Stimulated activated naive CD8-positive, alpha-beta T cell treated with anti-CD3 and anti-CD28 coated beads, Interleukin-15, Interleukin-2, amounts not matched to agents 100 U/mL and 50 U/mL, for 24 hours (primary cell): ENCODE measurements around the gene SLC22A3.
"Not testable (repeated sequence)": the region's sequence is repeated elsewhere in the genome, so short reads cannot be mapped to it uniquely, and the experiment has no call there.

Experiments
- ATAC-seq: fragments of 150-1000 bp; cut with Tn5 transposase; one replicate; pipeline ENCODE4 v1.10.0; 2021
- DNase-seq: peaks from one replicate; pipeline ENCODE4 v3.0.0; 2021

SLC22A3 gene

DNA sequence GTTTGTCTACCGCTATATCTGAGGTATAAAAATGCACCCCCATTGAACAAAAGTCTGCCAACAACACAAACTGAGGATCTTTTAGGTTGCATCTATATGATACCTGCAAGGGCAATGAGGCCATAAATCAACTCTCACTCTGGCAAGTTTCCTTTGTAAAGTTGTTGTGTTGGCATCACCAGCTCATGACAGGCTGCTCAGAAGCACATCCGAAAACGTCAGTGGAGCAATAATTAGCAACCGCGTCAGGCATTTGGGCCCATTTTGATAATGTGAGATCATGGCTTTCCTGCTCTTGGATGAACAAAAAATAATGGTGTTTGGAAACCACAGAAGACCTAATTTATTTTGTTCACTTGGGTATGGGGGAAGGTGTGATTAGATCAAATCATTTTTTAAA, 12.0 kb upstream of the SLC22A3 start:
- DNase-seq, result no peak

DNA sequence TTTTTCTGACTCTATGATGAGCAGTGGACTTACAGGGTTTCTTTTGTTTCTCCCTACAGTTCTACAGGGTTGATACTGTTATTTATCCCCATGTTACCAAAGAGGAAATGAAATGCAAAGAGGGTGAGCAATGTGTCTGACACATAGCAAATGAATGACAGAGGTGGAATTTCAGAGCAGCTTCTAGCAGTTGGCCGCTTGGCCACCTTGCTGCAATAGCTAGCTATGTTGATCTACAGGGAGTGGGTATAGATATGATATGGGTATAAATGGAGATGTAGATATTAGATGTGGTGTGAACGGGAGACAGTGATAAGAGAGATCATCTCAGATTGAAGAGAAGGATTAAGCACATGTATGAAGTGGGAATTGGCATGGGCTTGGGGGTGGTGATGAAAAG, 10.9 kb upstream of the SLC22A3 start:
- DNase-seq, result no peak
- ATAC-seq, result no peak

More for the DNA sequence above, 12.0 kb upstream of the SLC22A3 start:
- no peak for ATAC-seq

DNA sequence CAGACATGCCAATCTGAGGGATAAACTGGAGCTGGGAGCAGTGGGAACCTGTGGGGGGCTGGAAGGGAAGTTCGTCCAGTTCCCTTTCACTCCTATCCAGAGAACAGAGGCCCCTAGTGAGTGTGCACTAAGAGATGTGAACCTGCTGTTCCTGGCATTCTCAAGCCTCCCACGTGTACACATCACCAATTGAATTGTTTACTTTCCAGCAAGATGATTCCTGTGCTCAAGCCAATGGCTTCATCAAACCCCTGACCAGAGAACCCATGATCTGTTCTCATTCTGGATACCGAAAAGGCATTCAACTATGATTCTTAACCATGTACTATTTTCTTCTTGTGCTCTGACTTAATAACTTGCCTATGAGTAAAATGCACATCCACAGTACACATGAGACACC, 10.2 kb upstream of the SLC22A3 start:
- ATAC-seq (no peak), DNase-seq (no peak)

DNA sequence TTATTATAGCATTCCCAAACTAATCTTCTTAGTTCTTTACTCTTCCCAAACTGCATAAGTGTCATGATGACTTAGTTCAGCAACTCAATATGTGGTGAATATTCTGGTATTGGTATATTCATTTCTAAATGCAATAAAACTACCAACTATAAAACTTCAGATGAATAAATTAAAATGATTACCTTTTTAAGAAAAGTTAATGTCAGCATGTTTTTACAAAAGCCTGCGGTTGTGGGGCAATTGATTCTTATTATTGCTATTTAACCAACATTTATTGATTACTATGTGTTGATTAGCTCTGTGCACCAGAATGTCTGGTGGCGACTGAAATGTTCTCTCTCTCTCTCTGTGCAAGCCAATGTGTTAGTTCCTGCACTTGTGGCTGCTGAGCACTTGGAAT, 5.0 kb upstream of the SLC22A3 start:
- DNase-seq, result no peak
- no peak for ATAC-seq

DNA sequence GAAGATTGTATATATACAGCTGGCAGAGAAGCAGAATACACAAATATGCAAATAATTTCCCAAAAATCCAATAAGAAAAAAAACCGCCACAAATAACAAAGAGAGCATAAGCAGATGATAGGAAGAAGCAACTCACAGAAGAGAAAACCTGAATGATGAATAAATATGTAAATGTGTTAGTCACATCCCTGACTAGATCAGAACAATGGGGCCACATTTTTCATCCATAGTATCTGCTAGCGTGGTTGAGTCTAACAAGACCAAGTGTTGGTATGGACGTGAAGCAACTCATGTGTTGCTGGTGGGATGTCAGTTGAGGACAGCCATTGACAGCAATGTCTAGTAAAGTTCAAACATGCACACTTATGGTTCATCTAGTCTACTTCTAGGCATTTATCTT, 3.9 kb upstream of the SLC22A3 start:
- DNase-seq (no peak), ATAC-seq (no peak)

DNA sequence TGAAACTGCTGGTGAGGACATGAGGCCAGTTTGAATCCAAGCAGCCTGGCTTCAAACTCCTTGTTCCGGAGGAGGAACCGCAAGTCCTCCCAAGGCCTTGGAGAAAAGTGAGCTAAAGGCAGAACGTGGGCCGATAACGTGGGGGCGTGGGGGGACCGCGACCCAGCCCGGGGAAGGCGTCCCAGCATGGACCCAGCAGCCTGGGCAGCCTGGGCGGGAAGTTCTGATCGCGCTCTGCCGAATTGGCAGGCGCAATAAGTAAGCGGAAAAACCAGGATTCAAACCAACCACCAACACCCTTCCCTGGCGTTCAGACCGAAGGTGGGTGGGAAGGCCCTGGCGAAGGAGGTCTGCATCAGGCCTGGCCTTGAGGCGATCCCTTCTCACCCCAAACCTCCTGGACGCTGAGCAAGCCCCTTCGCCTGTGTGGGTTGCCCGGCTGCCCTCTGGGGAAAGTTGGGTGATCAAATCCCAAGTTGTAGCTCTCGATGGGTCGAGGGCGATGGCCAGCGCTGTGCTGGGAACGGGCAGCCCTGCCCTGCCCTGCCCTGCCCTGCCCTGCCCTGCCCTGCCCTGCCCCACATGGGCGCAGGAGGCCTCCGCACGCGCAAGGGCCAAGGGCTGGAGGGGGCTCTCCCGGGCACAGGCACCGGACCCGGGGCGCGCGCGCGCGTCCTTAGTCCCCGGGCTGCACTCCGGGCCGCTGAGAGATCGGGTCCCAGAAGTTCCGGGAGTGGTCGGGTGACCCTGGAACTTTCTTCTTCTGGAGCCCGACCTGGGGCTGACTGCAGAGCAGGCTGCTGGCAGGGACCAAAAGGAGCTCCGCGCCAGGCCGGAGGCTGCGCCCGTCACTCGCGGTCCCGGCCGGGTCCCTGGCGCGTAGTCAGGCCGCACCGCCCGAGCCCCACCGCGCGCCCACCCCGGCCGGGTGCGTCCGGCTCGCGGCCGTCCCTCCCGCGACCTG, 637 bp upstream of the SLC22A3 start:
- ATAC-seq (no peak), DNase-seq (no peak)

DNA sequence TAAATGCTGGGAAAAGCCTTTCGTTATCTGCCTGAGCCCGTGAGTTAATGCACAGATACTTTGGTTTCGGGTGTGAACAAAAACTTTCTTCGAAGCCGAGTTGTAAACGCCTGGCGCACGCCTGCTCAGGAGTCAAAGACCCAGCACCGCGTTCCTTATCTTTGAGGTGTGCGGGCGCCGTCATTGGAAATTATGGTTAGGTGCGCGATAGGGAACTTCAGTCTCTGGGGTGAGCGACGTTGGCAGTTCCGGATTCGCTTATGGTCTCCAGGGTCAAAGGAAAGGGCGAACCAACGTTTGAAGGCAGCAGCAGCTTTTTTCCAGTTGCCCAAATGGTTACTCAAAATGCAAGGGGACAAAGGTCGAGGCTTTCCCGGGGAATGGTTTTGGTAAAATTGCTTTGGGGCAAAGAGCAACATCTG, 853 bp downstream of the SLC22A3 start:
- no peak for DNase-seq
- peak; percentile 33 for ATAC-seq

DNA sequence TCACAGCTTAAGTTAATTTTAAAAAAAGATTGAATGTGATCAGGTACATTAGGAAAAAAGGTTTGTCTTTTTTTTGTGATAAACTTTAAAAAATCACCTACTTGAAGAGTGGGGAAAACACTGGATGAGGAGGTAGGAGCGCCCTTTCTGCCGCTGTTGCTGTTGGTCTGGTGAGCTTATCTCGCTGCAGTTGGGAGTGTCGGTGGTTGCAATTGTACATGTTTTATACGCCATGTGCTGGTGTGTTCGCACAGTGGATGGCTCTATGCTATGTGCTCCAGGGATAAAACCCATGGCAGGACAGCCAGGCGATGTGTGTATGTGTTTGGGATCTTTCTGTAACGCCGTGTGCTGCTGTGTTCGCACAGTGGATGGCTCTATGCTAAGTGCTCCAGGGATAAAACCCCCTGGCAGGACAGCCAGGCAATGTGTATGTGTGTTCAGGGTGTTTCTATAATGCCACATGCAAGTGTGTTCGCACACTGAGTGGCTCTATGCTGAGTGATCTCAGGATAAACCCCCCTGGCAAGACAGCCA, 1.7 kb downstream of the SLC22A3 start:
- no peak for DNase-seq
- peak; percentile 13 for ATAC-seq

DNA sequence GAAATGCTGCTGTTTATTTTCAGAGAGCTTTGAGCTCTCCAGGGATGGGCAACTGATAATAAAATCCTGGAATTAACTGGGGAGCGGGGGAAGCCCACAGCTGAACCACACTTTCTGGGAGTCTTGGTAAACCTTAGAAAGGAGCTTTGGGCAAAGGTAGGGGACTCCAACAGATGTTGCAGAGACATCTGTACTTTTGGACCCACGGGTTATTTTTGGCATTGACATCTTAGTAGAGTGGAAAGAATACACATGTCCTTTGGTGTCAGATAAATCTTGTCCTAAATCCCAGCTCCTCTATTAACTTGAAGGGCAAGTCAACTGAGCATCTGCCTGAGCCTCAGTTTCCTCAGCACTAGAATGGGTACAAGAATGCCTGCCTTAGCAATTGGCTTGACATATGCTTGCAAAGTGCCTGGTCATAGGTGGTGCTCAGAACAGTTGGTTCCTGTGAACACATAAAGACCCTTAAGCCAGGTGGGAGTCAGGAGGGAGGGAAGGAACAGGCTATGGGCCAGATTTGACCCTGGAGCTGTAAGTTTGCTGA, 5.8 kb downstream of the SLC22A3 start:
- no peak for DNase-seq

DNA sequence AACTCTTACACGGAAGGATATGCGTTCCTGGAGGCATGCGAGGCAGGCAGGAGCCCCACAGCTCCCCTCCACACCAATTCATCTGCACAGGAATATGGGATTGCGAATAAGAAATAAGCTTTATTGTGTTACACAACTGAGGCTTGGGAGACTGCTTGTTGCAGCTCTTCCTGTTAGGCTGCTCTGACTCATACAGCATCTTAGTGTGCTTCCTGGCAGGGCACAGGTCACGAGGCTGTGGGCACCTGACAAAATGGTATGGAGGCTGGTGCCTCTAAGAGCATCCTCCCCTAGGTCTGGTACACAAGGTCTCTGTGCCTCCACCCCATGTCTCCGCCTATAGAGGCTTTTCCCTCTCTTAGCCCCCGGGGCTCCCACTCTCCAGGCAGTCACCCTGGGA, 6.8 kb downstream of the SLC22A3 start:
- ATAC-seq (peak; percentile 36), DNase-seq (no peak)

More for the DNA sequence above, 5.8 kb downstream of the SLC22A3 start:
- no peak for ATAC-seq

DNA sequence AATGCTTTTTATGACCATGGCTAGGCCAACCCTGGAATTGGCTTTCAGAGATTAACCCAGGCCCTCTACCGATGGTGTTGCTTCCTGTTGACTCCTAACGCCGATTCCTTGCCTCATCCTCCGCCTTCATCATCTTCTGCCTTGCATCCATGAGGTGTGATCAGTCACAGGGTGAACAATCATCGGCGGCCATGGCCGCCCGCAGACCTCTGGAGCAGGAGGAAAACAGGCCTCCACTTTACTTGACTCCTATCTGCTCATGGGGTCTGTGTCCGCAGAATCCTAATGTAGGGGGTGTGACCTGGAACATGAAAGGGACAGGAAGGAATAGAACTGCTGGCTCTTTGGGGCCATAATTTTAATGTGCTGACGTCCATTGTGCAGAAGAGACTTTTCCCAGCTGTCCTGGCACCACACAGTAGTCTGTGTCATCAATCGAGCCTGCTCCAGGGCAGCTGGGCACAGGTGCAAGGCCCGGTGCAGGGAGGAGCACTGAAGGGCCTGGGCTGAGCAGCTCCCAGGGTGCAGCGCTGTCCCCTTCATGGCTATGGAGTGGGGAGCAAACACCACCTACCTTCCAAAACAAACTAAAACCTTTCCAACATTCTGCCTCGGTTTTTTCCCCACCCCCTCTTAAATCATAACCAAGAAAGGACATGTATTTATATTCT, 8.0 kb downstream of the SLC22A3 start:
- DNase-seq, result no peak
- ATAC-seq, result no peak

DNA sequence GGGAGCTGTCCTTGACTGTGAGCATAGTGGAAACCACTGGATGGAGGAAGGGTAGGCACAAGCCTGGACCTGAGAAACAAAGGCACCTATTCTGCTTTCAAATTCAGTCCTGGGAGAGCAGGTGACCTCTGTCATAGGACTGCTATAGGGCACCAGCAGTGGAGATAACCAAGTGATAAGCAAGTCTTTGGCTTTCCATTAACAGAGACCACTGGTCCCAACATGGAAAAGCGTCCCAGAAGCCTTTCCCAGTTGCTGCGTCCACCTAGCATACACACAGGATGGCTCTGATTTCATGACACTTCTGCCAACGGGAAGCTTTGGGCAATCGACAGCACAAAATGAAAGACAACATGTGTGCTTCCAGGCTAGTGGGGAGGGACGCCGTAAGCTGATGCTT, 8.9 kb downstream of the SLC22A3 start:
- no peak for ATAC-seq
- no peak for DNase-seq

DNA sequence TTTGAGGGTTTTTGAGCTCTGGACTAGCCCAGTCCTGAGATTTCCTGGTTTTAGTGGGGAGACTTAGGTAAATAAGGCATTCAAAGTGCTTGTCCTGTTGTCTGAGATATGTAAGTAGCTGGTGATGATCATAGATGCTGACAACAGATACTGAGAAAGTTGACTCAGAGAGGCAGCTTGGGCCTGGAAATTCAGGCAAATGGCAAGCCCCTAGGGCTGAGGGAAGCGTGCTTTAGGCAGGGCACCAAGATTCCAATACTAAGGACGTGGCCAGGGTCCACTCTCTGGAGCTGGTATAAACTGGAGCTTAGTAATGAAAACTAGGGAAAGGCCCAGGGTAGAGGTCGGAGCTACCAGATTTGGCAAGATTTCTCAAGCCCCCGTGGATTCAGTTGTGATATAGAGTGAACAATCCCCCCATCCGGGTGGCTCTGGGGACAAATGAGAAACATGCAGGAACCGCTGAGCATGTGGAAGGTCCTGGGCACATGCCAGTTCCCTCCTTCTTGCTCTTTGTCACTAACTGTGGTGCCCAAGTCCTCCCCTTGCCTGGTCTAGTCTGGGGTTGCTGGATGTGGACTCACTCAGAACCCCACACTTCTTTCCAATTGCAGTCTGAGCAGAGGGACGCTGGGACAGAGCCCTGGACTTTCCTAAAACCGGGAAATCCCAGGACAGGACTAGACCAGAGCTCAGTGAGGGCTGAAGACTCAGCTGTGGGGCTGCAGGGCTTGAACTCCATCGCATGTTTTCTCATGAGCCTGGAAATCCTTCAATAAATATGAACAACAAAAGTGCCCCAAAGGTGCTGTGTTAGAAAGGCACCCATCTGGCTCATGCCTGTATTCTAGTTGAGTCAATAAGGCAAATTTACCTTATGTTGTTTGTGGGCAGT, 10.3 kb downstream of the SLC22A3 start:
- no peak for ATAC-seq
- DNase-seq, result no peak

DNA sequence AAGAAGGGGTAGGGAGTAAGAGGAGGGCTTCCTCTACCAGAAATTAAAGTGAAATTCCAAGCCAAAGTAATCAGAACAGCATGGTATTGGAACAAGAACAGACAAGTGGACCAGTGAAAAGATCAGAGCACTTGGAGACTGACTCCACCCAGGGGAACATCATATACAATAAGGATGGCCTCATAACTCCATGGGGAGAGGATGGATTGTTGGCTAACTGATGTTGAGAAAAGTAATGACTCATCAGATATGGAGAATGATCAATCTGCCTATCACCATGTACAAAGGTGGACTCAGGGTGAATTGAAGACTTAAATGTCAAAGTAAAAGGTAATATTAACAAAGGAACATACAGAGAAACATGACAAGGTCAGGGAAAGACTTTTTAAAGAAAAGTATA, 12.8 kb downstream of the SLC22A3 start:
- no peak for ATAC-seq
- no peak for DNase-seq

DNA sequence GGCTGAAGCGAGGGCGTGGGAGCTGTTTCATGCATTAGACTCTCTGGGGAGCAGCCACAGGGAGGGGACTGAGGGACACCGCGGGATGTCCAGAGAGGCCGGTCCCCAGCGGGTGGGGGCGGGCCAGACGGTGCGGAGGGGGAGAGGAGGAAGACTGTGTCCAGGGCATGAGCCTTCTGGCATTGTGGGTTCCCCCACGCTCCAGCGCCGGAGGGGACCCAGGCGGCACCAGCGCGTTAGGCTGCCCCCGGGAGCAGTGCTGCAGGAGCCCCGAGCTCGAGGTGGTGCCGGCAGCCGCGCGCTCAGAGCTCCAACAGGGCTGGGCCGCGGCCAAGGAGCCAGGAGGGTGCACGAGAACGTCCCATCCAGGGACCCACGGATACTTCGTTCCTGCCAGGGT, 14.4 kb downstream of the SLC22A3 start:
- no peak for ATAC-seq

DNA sequence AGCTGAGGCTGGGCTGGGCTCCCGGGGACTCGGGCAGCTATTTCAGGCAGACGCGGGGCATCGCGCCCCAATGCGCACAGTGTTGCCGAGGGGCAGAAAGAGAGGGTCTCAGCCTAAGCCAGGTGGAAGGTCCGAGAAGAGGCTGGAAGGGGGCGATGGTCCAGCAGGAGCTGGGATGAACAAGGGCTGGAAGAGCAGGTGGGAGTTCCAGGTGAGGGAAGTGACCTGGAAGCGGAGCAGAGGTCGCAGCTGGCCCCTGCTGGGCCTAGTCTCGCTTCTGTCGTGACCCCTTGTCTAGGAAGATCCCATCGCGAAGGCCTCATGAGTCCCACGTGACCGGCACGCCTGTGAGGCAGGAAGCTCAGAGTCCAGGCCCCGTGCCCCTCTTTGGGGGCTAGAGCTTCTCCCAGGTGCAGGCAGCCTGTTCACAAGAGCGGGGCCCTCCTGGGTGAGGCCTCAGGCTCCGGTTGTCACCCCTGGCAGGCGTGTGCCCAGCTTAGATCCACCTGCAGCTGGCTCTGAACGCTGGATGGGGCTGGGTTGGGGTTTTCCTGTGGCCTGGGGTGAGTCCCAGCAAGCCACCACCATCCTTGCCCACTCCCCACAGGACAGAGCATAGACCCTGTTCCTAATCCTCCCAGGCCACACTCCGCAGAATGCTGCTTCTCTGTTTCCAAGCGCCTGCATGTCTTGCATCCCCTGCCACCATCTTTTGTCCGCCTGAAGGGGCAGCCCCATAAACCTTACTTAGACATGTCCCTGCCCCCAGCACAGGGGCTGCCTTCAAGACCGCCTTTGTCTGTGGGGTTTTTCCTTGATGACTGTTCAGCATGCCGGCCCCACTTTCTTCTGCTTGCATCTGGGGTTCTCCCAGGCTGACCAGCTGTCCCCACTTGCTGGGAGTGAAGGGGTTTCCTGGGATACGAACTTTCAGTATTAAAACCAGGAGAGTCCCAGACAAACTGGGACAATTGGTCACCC, 15.1 kb downstream of the SLC22A3 start:
- ATAC-seq (no peak), DNase-seq (no peak)

More for the DNA sequence above, 14.4 kb downstream of the SLC22A3 start:
- DNase-seq, result no peak

DNA sequence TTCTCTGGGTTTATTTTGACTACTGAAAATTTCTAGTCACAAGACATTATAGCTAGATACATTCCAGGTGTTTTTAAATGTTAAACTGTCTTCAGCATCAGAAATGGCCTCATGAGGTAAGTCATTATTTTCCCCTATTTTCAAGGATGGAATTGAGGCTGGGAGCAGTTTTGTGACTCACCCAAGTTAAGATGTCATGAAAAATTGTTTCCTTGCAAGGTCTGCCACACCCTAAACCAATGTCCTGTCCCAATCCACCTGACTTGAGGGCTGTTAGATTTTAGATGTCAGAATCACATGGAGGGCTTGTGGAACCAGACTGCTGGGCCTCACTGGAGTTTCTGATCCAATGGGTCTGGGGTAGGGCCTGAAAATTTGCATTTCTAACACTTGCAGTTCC, 16.9 kb downstream of the SLC22A3 start:
- no peak for ATAC-seq

DNA sequence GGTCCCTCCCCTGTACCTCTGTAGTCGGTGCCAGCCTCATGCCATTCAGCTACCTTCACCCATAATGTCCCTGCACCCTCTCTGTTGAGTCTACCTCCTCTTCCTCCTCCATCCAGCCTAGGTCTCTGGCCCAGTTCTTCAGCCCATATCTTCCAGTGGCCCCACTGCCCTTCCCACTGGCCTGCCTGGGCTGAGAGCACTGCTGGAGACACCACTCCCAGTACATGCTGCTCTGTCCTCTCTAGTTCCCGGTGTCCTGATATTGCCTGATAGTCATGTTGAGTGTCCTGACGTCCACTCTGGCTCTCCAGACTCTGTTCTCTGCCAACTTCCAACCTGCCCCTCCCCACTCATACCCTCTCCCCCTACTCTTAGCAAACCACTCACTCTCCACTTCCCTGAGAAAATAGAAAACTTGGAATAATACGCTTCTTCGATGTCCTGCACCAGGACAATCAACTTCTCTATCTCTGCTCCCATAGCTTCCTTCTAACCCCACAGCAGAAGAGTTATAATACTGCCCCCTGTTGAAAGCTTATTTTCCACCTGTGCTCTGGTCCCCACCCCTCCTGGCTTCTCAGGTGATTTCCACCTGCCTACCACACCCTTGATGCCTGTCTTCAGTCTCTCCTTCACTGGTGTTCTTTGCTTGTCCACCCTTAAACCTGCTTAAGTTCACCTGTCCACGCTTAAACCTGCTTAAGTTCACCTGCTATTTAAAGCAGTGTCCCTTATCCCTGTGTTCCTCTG, 19.8 kb downstream of the SLC22A3 start:
- no peak for DNase-seq
- no peak for ATAC-seq

More for the DNA sequence above, 16.9 kb downstream of the SLC22A3 start:
- no peak for DNase-seq

DNA sequence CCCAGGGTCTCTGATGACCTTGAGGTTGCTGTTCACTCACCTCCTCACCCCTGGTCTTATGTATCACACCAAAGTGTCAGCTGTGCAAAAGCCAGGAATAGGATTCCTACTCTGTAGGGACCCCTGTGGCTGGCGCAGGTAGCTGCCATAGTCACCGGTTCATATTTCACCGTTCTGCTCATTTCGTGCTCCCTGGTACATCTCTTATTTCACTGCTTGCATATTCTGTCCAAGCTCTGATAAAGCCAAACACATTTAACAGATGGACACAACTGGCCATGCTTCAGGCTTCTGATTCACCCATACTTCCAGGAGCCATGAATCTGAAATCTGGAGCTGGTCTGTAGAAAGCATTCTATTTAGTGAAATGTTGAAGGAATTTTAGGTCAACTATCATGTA, 20.5 kb downstream of the SLC22A3 start:
- DNase-seq (no peak), ATAC-seq (no peak)

DNA sequence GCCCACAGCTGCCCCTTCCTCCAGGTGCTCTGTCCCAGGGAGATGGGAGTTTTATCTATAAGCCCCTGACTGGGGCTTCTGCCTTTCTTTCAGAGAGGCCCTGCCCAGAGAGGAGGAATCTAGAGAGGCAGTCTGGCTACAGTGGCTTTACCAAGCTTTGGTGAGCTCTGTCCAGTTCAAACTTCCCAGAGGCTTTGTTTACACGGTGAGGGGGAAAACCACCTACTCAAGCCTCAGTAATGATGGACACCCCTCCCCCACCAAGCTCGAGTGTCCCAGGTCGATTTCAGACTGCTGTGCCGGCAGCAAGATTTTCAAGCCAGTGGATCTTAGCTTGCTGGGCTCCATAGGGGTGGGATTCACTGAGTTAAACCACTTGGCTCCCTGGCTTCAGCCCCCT, 25.4 kb downstream of the SLC22A3 start:
- DNase-seq, ATAC-seq: not testable (repeated sequence)
